ENCODE results near the gene ZNF579. TPM values are rescaled to one million over a fixed set of nuclear protein-coding genes. Genes with fewer than 3 reads are reported as not detected.

Gene ZNF579
- total and polyA plus RNA-seq, 2 of the 13 experiments (the other 11 are each of a cell fraction or from before 2014, with no cell fraction given) = 2.1 to 2.9 TPM

GRCh38 chr19:55538132-55538531, 42.5 kb downstream of the ZNF579 start:
- ChIA-PET CTCF (ENCODE audit: low intra/inter-chr PET ratio, low total read pairs) (no interaction called here), POLR2A (no interaction called here)
- Histone ChIP-seq H3K4me2 (ENCODE audit: low read depth, low read length) (no peak overlapping the region), H3K36me3 (replicated peaks in 1 of 2; ENCODE audit: control insufficient read depth in 1 of 2, insufficient read depth in 2 of 2, low read length in 2 of 2) (no peaks in the 10 kb centered on the region), H2AFZ (ENCODE audit: low read length) (no peak overlapping the region), H3K27me3 (ENCODE audit: control insufficient read depth in 1 of 2, insufficient read depth in 2 of 2, low read length in 2 of 2) (no peaks in the 10 kb centered on the region; a peak in 1 of 5 replicates), H3K27ac (ENCODE audit: extremely low read length, insufficient read depth, low read length) (no peak overlapping the region), H4K20me1 (ENCODE audit: insufficient read depth, low read length) (no peaks in the 10 kb centered on the region), H3K4me3 (replicated peaks in 1 of 3; ENCODE audit: insufficient read depth in 1 of 3, low read depth in 2 of 3, low read length in 3 of 3) (no peak overlapping the region), H3K79me2 (ENCODE audit: insufficient read depth, low read length) (no peaks in the 10 kb centered on the region), H3K4me1 (ENCODE audit: insufficient read depth, low read length) (peaks cover 32% of the 10 kb centered on the region), H3K9ac (ENCODE audit: insufficient read depth, low read depth, low read length) (no peak overlapping the region), H3K9me3 (ENCODE audit: low read length) (no peaks in the 10 kb centered on the region)
- BruUV-seq (replicated peaks) = no TSS peak
- 62% methylated on average over 5 of the region's 5 CpGs for WGBS (ENCODE audit: low lambda C conversion rate)
- FAIRE-seq (no peak), DNase-seq (ENCODE audit: low spot score) (no peak), ATAC-seq (no peak)
- in situ Hi-C loops (cut with HindIII; ENCODE audit: extremely low pct_ligation_motif_present, low pct_unique_long_range_greater_than_20kb) (no loop called here), intact Hi-C loops (cut with micrococcal nuclease; ENCODE audit: unreplicated experiment) (no loop called here)
- TF ChIP-seq MXI1 (IDR thresholded peaks at IDR 0.05; ENCODE audit: borderline replicate concordance, low read depth, low read length) (no peak), ATF3 (CRISPR knock-in tag; IDR thresholded peaks at IDR 0.05) (no peak), ZNF766 (CRISPR knock-in tag; IDR thresholded peaks at IDR 0.05; ENCODE audit: borderline replicate concordance) (no peak), AKAP8 (CRISPR knock-in tag; IDR thresholded peaks at IDR 0.05) (no peak), BRD4 (CRISPR knock-in tag; IDR thresholded peaks at IDR 0.05) (no peak)

- no peaks in the 10 kb centered on the region for H3K9me3 ChIP-seq (ENCODE audit: low read length)
- BruUV-seq (replicated peaks) = no TSS peak
- H3K27ac ChIP-seq (ENCODE audit: extremely low read length, insufficient read depth, low read length) = no peak overlapping the region
- peaks cover 32% of the 10 kb centered on the region for H3K4me1 ChIP-seq (ENCODE audit: insufficient read depth, low read length)
- H3K9ac ChIP-seq (ENCODE audit: insufficient read depth, low read depth, low read length) = no peak overlapping the region
- intact Hi-C loops (cut with micrococcal nuclease; ENCODE audit: unreplicated experiment) (no loop called here), in situ Hi-C loops (cut with HindIII; ENCODE audit: extremely low pct_ligation_motif_present, low pct_unique_long_range_greater_than_20kb) (no loop called here)
- H3K4me2 ChIP-seq (ENCODE audit: low read depth, low read length) = no peak overlapping the region
- 4% methylated on average over 5 of the region's 5 CpGs for whole genome bisulfite sequencing (ENCODE audit: low lambda C conversion rate)
- H4K20me1 ChIP-seq (ENCODE audit: insufficient read depth, low read length) = no peaks in the 10 kb centered on the region
- H3K79me2 ChIP-seq (ENCODE audit: insufficient read depth, low read length) = no peaks in the 10 kb centered on the region
- H3K4me3 ChIP-seq (replicated peaks in 1 of 3; ENCODE audit: insufficient read depth in 1 of 3, low read depth in 2 of 3, low read length in 3 of 3) = no peak overlapping the region
- CTCF ChIA-PET (ENCODE audit: low intra/inter-chr PET ratio, low total read pairs) = interaction anchor here (1.9 kb wide), 1 partner anchor 21 kb away, joined by 6 read pairs; no protein-coding TSS in a partner anchor
- FAIRE-seq (no peak), DNase-seq (ENCODE audit: low spot score) (no peak), ATAC-seq (no peak)
- no peak overlapping the region for H2AFZ ChIP-seq (ENCODE audit: low read length)
- no peak for TF ChIP-seq CEBPB (IDR thresholded peaks at IDR 0.05; ENCODE audit: borderline replicate concordance, low read depth, low read length)
- no peak for TF ChIP-seq HDAC1 (CRISPR knock-in tag; IDR thresholded peaks at IDR 0.05)
- no peak for TF ChIP-seq EZH2 (conservative IDR thresholded peaks at IDR 0.05; ENCODE audit: low read depth, low read length)
- TF ChIP-seq EHMT2 (IDR thresholded peaks at IDR 0.05; ENCODE audit: borderline replicate concordance, low read depth, low read length) = no peak
- no peak for TF ChIP-seq ZNF329 (CRISPR knock-in tag; IDR thresholded peaks at IDR 0.05; ENCODE audit: low read depth)
- no peak for TF ChIP-seq ZNF891 (CRISPR knock-in tag; IDR thresholded peaks at IDR 0.05)
- TF ChIP-seq KLF16 (CRISPR knock-in tag; IDR thresholded peaks at IDR 0.05) = no peak
- TF ChIP-seq ZNF672 (CRISPR knock-in tag; IDR thresholded peaks at IDR 0.05) = no peak
- POLR2A ChIA-PET = no interaction called here
- H3K27me3 ChIP-seq (ENCODE audit: control insufficient read depth in 1 of 2, insufficient read depth in 2 of 2, low read length in 2 of 2) = no peaks in the 10 kb centered on the region; a peak in 1 of 5 replicates
- no peaks in the 10 kb centered on the region for H3K36me3 ChIP-seq (replicated peaks in 1 of 2; ENCODE audit: control insufficient read depth in 1 of 2, insufficient read depth in 2 of 2, low read length in 2 of 2)
Observed at GRCh38 chr19:55537741-55538111, 42.9 kb downstream of the ZNF579 start.
